Left ventricle myocardium inferior (tissue), 1 donor: ENCODE results near the gene PRR5. TPM values are rescaled to one million over a fixed set of nuclear protein-coding genes. Genes with fewer than 3 reads are reported as not detected.

ENCODE experiments used
- DNase-seq: peaks from one replicate; pipeline ENCODE4 v3.0.0-alpha.2; 2020
- H3K27ac ChIP-seq: fragments of 200-600 bp; replicated peaks from 2 replicates; pipeline ENCODE4 v1.8.0; 2021
- H3K27me3 ChIP-seq: fragments of 200-600 bp; 2 replicates; pipeline ENCODE4 v1.8.0; 2021; ENCODE audit warnings: low read depth
- H3K36me3 ChIP-seq: fragments of 200-600 bp; 2 replicates; pipeline ENCODE4 v1.8.0; 2021
- H3K4me1 ChIP-seq: fragments of 200-600 bp; 2 replicates; pipeline ENCODE4 v1.8.0; 2021
- H3K4me3 ChIP-seq: fragments of 200-600 bp; 2 replicates; pipeline ENCODE4 v1.8.0; 2021; ENCODE audit warnings: mild to moderate bottlenecking, moderate library complexity
- H3K9me3 ChIP-seq: fragments of 200-600 bp; replicated peaks from 2 replicates; pipeline ENCODE4 v1.8.0; 2021
- intact Hi-C: fragments of 100-400 bp; cut with micrococcal nuclease; formaldehyde crosslinking; loops from one replicate; pipeline ENCODE4 v1.11.0; 2022
- total RNA-seq: library from RNA; stranded (reverse); fragmentation: NEBNext Ultra II Directional; extraction: Animal tissue kit (Norgen Biotek cat#: 25700); gene quantifications from one replicate; pipeline ENCODE4 v1.2.1, GENCODE V29; 2021
- TF ChIP-seq, protein P1 (sequence below): fragments of 200-600 bp; IDR thresholded peaks from 2 replicates; pipeline ENCODE4 v1.8.0; 2021; ENCODE audit warnings: antibody characterized with exemption, mild to moderate bottlenecking, borderline replicate concordance
- donor health status: DM: no; HTN: yes; CAD: no; lungs with severe emphysema.

The PRR5 gene
- total RNA-seq, 1 donor from 2014 or later, result 2.9 TPM

DNA sequence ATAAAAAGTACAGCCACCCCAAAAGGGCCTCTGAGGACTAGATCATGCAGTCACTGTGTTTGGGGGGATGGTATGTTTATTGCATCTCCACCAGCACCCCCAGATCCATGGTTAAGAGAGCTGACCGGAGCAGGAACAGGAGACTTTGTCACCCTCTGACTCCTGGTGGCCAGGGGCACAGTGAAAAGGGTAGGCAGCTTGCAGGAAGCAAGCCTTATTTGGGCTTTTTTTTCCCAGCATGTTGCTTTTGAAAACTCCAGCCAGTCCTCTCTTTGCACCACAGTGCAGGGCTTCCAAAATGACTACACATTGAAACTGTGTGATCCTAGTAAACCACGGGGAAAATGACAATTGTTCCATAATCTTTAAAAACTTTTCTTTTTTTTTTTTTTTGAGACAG is 20.6 kb downstream of the PRR5 start:
- intact Hi-C loops, result no loop called here

DNA sequence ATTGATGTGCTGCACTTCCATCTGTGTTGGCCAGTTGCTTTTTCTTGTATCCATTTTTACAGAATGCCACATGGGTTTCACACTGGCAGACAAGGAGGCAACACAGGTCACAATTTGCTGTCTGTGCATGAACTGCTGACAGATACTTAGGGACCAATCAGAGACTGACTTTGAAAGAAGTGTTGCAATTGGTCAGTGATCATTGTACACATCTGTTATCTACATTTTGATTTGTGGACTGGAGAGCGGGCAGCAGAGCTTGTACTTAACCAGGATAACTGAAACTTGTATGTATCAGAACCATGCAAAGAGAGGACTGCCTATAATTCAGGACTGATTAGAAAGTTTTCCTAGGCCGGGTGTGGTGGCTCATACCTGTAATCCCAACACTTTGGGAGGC is 21.8 kb downstream of the PRR5 start:
- Histone ChIP-seq H3K4me1 (peaks cover 5% of the 10 kb centered on the region), H3K27ac (no peak overlapping the region), H3K9me3 (no peaks in the 10 kb centered on the region), H3K36me3 (no peaks in the 10 kb centered on the region), H3K4me3 (no peak overlapping the region), H3K27me3 (no peaks in the 10 kb centered on the region)
- DNase-seq, result no peak
- TF ChIP-seq, protein P1, sequence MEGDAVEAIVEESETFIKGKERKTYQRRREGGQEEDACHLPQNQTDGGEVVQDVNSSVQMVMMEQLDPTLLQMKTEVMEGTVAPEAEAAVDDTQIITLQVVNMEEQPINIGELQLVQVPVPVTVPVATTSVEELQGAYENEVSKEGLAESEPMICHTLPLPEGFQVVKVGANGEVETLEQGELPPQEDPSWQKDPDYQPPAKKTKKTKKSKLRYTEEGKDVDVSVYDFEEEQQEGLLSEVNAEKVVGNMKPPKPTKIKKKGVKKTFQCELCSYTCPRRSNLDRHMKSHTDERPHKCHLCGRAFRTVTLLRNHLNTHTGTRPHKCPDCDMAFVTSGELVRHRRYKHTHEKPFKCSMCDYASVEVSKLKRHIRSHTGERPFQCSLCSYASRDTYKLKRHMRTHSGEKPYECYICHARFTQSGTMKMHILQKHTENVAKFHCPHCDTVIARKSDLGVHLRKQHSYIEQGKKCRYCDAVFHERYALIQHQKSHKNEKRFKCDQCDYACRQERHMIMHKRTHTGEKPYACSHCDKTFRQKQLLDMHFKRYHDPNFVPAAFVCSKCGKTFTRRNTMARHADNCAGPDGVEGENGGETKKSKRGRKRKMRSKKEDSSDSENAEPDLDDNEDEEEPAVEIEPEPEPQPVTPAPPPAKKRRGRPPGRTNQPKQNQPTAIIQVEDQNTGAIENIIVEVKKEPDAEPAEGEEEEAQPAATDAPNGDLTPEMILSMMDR, result no peak
- intact Hi-C loops, result no loop called here

More for the DNA sequence above, 20.6 kb downstream of the PRR5 start:
- Histone ChIP-seq H3K4me3 (no peak overlapping the region), H3K27ac (no peak overlapping the region), H3K36me3 (no peaks in the 10 kb centered on the region), H3K9me3 (no peaks in the 10 kb centered on the region), H3K4me1 (no peaks in the 10 kb centered on the region), H3K27me3 (no peaks in the 10 kb centered on the region)
- TF ChIP-seq, protein P1, result no peak
- DNase-seq, result no peak

DNA sequence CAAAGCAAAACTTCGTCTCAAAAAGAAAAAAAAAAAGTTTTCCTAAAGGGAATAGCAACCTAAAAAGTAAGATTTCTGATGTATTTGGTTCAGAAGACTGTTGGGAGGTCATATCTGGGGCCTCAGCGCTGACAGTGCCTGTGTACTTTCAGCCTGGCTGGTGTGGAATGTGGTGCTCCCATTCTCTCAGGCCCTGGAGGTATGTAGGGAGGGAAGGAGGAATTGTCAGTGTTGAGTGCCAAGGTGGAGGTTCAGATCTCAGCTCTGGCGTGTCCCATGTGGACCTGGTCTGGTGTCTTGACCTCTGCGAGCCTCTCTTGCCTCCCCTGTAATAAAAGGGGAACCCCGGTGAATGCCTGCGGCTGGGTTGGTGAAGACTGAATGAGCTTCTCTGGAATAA is 22.4 kb downstream of the PRR5 start:
- Histone ChIP-seq H3K27ac (no peak overlapping the region), H3K36me3 (no peaks in the 10 kb centered on the region), H3K4me3 (no peak overlapping the region), H3K27me3 (no peaks in the 10 kb centered on the region), H3K9me3 (no peaks in the 10 kb centered on the region), H3K4me1 (peaks cover 11% of the 10 kb centered on the region)
- TF ChIP-seq, protein P1, result no peak
- no peak for DNase-seq
- intact Hi-C loops, result no loop called here

DNA sequence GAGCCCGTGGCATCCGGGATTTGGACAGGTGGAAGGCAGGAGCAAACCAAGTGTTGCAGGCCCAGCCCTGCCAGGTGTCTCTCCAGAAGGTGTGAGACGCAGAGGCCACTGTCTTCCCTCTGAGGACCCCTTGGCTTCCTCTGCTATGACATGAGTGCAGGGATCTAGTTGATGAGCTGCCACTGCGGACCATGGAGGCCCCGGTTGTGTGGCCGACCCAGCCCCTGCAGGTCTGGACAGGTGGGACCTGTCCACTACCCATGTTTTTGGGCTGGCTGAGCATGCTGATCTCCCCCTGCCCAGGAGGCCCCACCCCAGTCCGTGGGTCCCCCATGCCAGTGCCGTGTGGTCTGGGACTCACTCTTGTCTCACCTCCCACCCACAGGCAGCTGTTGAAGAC is 22.9 kb downstream of the PRR5 start:
- intact Hi-C loops, result no loop called here
- Histone ChIP-seq H3K36me3 (no peaks in the 10 kb centered on the region), H3K27me3 (no peaks in the 10 kb centered on the region), H3K4me1 (peaks cover 15% of the 10 kb centered on the region), H3K27ac (no peak overlapping the region), H3K9me3 (no peaks in the 10 kb centered on the region), H3K4me3 (no peak overlapping the region)
- TF ChIP-seq, protein P1, result no peak
- no peak for DNase-seq

DNA sequence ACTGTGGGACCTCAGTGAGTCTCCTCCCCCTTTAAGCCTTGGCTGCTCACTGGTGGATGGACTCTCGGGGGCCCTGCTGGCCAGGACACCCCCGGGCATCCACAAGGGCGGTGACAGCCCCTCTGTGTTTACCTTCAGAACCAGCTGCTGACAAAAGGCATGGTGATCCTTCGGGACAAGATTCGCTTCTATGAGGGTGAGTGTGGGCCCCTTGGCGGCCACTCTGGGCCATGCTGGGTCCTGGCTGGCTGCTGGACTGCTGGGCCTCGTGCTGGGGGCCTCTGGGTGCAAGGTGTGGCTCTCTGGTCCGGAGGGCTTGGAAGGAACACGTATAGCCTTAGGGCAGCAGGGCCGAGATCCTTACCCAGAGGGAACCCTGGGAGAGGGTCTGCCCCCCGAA is 24.4 kb downstream of the PRR5 start:
- no peak overlapping the region for H3K4me3 ChIP-seq
- no peak overlapping the region for H3K27ac ChIP-seq
- H3K9me3 ChIP-seq, result no peaks in the 10 kb centered on the region
- peaks cover 5% of the 10 kb centered on the region for H3K27me3 ChIP-seq
- no peak for DNase-seq
- H3K4me1 ChIP-seq, result peaks cover 17% of the 10 kb centered on the region
- H3K36me3 ChIP-seq, result no peaks in the 10 kb centered on the region
- TF ChIP-seq, protein P1, result no peak
- intact Hi-C loops, result no loop called here

DNA sequence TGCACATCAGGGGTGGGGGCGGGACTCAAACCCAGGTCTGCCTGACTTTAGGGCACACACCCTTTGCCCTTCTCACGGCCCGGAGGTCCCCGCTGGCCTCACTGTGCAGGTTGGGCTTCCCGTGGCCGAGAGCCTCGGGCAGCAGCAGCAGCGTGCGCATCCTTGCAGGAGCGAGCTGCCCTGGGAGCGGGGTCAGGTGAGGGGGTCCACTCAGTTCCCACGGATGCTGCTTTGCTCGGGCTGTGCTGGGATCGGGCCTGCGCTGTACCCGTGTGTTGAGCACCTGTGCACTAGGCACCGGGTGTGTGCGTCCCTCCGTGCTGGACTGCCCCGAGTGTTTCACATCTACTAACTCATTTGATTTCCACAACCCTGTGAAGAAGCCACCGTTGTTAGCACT is 25.1 kb downstream of the PRR5 start:
- no peaks in the 10 kb centered on the region for H3K36me3 ChIP-seq
- peaks cover 5% of the 10 kb centered on the region for H3K27me3 ChIP-seq
- no peaks in the 10 kb centered on the region for H3K9me3 ChIP-seq
- DNase-seq, result no peak
- H3K27ac ChIP-seq, result no peak overlapping the region
- TF ChIP-seq, protein P1, result no peak
- H3K4me1 ChIP-seq, result peaks cover 17% of the 10 kb centered on the region
- intact Hi-C loops, result no loop called here
- no peak overlapping the region for H3K4me3 ChIP-seq
